ENCODE results near the gene SORCS3.

DNA sequence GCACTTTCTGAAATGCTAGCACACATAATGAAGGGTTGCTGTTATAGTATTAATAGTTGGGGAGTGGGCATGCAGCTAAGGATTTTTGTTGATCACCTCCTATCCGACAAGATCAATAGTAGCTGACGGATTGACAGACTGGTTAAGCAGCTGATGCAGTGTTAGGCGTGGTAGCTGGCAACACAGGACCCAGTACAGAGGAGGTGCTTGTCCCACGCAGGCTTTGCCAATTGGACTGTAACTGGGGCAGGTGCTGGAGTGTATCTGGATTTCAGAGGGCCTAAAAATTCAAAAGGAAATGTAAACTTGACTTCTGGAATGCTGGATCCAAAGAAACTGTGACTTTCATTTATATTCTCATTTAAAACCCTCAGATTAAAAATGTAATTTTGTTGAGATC, 340.9 kb downstream of the SORCS3 start:
- TF ChIP-seq CTCF (IDR thresholded peaks at IDR 0.05; ENCODE audit: low read depth, low read length) (no peak), POLR2A (IDR thresholded peaks at IDR 0.05; ENCODE audit: extremely low read depth, insufficient read length) (no peak)
